GM19240 (cell line): ENCODE data around the gene RAD54L.
"Not testable (repeated sequence)": the region's sequence is repeated elsewhere in the genome, so short reads cannot be mapped to it uniquely, and the experiment has no call there.

ENCODE experiments used
- DNase-seq: peaks from one replicate; pipeline ENCODE4 v3.0.0; 2011; ENCODE audit warnings: low spot score; ENCODE audit not compliant: insufficient read length

Gene RAD54L

DNA sequence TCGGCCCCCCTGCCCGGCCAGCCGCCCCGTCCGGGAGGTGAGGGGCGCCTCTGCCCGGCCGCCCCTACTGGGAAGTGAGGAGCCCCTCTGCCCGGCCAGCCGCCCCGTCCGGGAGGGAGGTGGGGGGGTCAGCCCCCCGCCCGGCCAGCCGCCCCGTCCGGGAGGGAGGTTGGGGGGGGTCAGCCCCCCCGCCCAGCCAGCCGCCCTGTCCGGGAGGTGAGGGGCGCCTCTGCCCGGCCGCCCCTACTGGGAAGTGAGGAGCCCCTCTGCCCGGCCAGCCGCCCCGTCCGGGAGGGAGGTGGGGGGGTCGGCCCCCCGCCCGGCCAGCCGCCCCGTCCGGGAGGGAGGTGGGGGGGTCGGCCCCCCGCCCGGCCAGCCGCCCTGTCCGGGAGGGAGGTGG, 5.8 kb upstream of the RAD54L start:
- DNase-seq = not testable (repeated sequence)

DNA sequence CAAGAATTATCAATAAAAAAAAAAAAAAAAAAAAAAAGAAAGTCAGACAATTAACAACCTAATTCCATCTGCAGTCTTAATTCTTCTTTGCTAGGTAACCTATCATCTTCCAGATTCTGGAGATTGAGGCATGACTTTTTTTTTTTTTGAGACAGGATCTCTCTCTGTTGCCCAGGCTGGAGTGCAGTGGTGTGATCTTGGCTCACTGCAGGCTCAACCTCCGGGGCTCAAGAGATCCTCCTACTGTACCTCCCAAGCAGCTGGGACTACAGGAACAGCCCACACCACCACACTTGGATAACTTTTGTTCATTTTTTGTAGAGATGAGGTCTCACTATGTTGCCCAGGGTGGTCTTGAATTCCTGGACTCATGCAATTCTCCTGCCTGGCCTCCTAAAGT, 4.6 kb upstream of the RAD54L start:
- DNase-seq = no peak

GRCh38 chr1:46243831-46244230, 3.7 kb upstream of the RAD54L start:
- not testable (repeated sequence) for DNase-seq

- peak; percentile 35 for DNase-seq
Observed at GRCh38 chr1:46244656-46245371, 2.7 kb upstream of the RAD54L start.

- not testable (repeated sequence) for DNase-seq
Observed at GRCh38 chr1:46246136-46246535, 1.4 kb upstream of the RAD54L start.

- DNase-seq = peak; percentile 89
Observed at GRCh38 chr1:46246548-46247435, 771 bp upstream of the RAD54L start.

GRCh38 chr1:46248122-46248920, 758 bp downstream of the RAD54L start:
- DNase-seq = no peak

DNA sequence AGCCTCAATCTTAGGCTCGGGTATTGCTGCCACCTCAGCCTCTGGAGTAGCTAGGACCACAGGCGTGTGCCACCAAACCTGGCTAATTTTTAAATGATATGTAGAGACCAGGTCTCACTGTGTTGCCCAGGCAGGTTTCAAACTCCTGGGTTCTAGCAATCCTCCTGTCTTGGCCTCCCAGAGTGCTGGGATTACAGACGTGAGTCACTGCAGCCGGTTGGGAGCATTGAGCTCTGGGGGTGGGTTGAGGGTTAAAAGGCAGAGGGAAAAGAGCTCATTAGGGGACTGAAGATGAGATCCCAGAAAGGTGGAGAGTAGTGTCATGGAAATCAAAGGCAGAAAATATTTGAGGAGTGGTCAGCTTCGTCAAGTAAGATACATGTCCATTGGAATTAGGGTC, 7.1 kb downstream of the RAD54L start:
- DNase-seq = no peak

DNA sequence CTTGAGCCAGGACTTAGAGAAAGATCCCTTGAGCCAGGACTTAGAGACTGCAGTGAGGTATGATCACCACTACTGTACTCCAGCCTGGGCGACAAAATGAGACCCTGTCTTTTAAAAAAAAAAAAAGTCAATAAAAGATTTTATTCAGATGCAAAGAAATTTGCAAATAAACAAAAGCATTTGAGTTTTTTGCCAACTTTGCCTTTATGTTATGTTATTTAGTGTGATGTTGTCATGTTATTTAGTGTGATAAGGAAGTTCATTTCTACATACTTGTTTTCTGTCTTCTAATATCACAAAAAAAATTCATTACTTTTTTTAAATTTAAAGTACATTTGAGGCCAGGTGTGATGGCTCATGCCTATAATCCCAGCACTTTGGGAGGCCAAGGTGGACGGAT, 9.0 kb downstream of the RAD54L start:
- no peak for DNase-seq

GRCh38 chr1:46262508-46262907, 14.9 kb downstream of the RAD54L start:
- no peak for DNase-seq

DNA sequence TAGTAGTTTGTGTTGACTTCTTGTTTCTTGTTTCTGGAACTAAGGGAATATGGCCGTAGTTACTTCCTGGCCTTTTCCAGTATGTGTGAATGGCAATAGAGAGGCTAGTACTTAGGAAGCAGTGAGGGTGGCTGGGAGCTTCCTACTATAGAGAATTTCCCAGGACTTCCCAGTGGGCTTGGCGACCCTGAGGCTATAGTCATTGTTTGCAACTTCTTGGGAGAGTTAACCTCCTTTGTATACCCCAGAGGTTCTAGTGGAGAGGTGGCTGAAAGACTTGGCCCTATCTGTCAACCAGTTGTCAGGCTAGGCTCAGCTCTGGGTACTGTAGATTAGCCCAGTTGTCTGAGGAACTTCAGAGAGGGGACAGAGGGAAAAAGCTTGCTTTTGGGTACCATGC, 15.6 kb downstream of the RAD54L start:
- no peak for DNase-seq

GRCh38 chr1:46268578-46268977, 21.0 kb downstream of the RAD54L start:
- DNase-seq = no peak

DNA sequence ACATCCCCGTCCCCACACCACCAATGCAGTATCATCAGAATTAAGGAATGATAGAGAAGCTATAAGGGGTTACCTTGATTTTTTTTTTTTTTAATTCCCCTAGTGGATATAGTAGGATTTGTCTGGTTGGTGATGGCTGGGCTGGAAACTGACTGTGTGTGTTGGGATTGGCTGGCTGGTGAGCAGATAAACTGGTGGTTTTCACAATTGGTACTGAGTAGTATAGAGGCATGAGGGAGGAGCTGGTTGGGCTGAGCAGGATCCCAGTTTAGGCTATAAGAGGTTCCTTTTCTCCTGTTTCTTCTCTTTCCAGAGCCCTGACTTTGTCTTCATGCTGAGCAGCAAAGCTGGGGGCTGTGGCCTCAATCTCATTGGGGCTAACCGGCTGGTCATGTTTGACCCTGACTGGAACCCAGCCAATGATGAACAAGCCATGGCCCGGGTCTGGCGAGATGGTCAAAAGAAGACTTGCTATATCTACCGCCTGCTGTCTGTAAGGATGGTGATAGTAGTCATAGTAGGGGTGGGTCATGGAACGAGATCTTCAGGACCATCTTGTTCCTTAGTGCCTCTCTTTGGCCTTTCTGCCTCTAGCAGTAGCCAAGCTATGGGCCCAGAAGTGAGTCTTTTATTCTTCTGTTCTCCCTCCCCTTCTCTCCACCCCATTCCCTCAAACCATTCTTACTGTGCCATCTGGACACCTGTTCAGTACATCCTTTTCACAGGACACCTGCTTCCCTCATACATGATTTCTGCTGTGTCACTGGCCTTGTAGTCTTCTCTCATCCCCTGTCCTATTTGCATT, 26.9 kb downstream of the RAD54L start:
- no peak for DNase-seq

- DNase-seq = no peak
Observed at GRCh38 chr1:46275030-46275337, 27.4 kb downstream of the RAD54L start.

- no peak for DNase-seq
Observed at GRCh38 chr1:46277658-46278373, 30.3 kb downstream of the RAD54L start.

DNA sequence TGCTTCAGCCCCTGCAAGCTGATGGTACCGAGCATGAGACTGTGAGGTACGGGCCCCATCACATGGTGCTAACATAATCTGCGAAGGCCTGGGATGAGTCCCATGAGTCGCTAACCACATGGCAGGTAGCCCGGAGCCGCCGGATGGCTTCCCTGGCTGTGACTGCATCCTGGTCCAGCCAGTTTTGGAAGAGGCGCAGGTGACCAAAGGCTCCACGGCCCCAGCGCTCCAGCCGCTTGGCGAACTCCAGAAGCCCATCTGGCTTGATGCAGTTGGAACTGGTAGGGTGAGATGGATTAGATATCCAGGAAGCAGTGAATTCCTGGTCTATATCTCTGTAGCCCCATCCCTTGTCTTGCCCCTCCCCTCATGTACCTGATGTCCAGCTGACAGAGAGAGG, 31.2 kb downstream of the RAD54L start:
- no peak for DNase-seq

GRCh38 chr1:46280092-46280491, 32.5 kb downstream of the RAD54L start:
- DNase-seq = no peak

GRCh38 chr1:46281021-46281420, 33.5 kb downstream of the RAD54L start:
- DNase-seq = no peak

DNA sequence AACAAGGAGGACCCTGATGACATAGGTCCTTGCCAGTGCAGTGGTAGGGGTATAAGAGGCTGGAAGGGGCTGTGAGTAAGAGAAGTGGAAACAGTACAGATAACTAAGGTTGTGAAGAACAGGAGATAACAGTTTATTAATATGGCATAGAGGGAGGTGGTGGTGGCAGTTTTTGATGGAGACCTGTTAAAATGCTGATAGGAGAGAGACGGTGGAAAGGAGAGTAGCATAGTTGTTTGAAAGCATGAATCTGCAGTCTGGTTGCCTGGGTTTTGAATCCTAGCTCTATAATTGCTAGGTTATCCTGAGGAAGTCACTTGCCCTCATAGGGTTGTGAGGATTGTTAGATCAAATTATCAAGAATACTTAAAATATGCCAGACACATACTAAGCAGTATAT, 36.5 kb downstream of the RAD54L start:
- no peak for DNase-seq
